SK-N-MC (cell line): ENCODE measurements around the gene DPH1.

Source experiments
- EZH2 ChIP-seq: fragments of 200-600 bp; sonication (generic); IDR thresholded peaks from one replicate; pipeline ENCODE4 v1.6.1; 2017; ENCODE audit warnings: antibody characterized with exemption
- POLR2AphosphoS5 ChIP-seq: IDR thresholded peaks from 2 replicates; pipeline ENCODE4 v1.6.1; 2012; ENCODE audit warnings: mild to moderate bottlenecking, low read depth, low read length, borderline replicate concordance

- no peak for TF ChIP-seq EZH2
- TF ChIP-seq POLR2AphosphoS5, result no peak
Observed at GRCh38 chr17:2033153-2033552, 3.2 kb downstream of the DPH1 start.
